Heart right ventricle (tissue), 16 donors: Measurements from ENCODE around the gene ZNF514. TPM values are rescaled to one million over a fixed set of nuclear protein-coding genes. Genes with fewer than 3 reads are reported as not detected.

Experiments
- ATAC-seq, 8 donors: fragments of 200-7000 bp; cut with Tn5 transposase; one replicate each; pipeline ENCODE4 v1.9.1; 2020; ENCODE audit warnings: mild to moderate bottlenecking in 8 of 8, moderate library complexity in 8 of 8, moderate number of reproducible peaks in 1 of 8
- DNase-seq, 2 donors: peaks; one replicate each; pipeline ENCODE4 v3.0.0-alpha.2; 2020
- H3K27ac ChIP-seq, 10 donors: fragments of 200-600 bp; sonication (generic) in 2 of 10; one replicate each; pipeline versions ENCODE4 v1.5.0 to v1.8.0; 2020 to 2022; ENCODE audit warnings: mild to moderate bottlenecking in 3 of 10
- H3K27me3 ChIP-seq, 7 donors: fragments of 200-600 bp; one replicate each; pipeline ENCODE4 v1.8.0; 2021 to 2022; ENCODE audit warnings: mild to moderate bottlenecking in 2 of 7
- H3K36me3 ChIP-seq, 9 donors: fragments of 200-600 bp; sonication (generic) in 1 of 9; one replicate each; pipeline versions ENCODE4 v1.5.0 to v1.8.0; 2020 to 2022; ENCODE audit warnings: mild to moderate bottlenecking in 2 of 9
- H3K4me1 ChIP-seq, 9 donors: fragments of 200-600 bp; sonication (generic) in 1 of 9; one replicate each; pipeline versions ENCODE4 v1.5.0 to v1.8.0; 2020 to 2022; ENCODE audit warnings: mild to moderate bottlenecking in 4 of 9
- H3K4me3 ChIP-seq, 10 donors: fragments of 200-600 bp; sonication (generic) in 2 of 10; one replicate each; pipeline versions ENCODE4 v1.5.0 to v1.8.0; 2020 to 2022; ENCODE audit warnings: mild to moderate bottlenecking in 7 of 10, moderate library complexity in 2 of 10
- H3K9me3 ChIP-seq, 11 donors: fragments of 200-600 bp in 10 of 11; sonication (generic) in 2 of 11; one replicate each; pipeline versions ENCODE4 v1.5.0 to v1.8.0; 2013 to 2022; ENCODE audit warnings: mild to moderate bottlenecking in 2 of 11, control low read depth in 1 of 11, moderate library complexity in 1 of 11
- CTCF ChIP-seq, 9 donors: fragments of 200-600 bp; sonication (generic) in 2 of 9; IDR thresholded peaks; one replicate each; pipeline versions ENCODE4 v1.5.0 to v1.8.0; 2021 to 2022; ENCODE audit warnings: antibody characterized with exemption in 9 of 9, mild to moderate bottlenecking in 5 of 9, moderate library complexity in 1 of 9
- WGBS, 2 donors: extraction: QIAGEN DNeasy Blood & Tissue Kit; methylation state at CpG; one replicate each; pipeline ENCODE4 v1.1.7; 2013; ENCODE audit warnings: inconsistent platforms in 1 of 2; 5-methylcytosine and 5-hydroxymethylcytosine counted together
- intact Hi-C, 10 donors: fragments of 100-400 bp; cut with DNase I; formaldehyde crosslinking; loops; one replicate each; pipeline versions ENCODE4 v1.11.1 to v1.14.2; 2022
- polyA plus RNA-seq, 2 donors: library from polyadenylated mRNA; stranded (reverse); fragments of 200-250 nt; gene quantifications; one replicate each; pipeline ENCODE4 v1.2.3, GENCODE V29; 2013
- total RNA-seq, 10 donors: library from RNA; stranded (reverse); fragmentation: NEBNext Ultra II Directional in 3 of 10; extraction: Animal tissue kit (Norgen Biotek cat#: 25700) in 3 of 10; gene quantifications; one replicate each; pipeline versions ENCODE4 v1.2.1 to v1.2.4, GENCODE V29; 2021 to 2023
- donor health status: Arrhythmogenic right ventricular cardiomyopathy.
- donor health status: ischemic (EF 13 %, LVEDD 7.1; RV severe dilation, severe dysfunction).
- donor health status: healthy with polysubstance abuse.
- donor health status: DM: no; HTN: yes; CAD: no.
- donor health status: DM: no; HTN: no; CAD: no.
- donor health status: ischemic (EF 25% LVEDD 6.9; RV normal size, moderate dysfunction).
- donor health status: ischemic (EF 25% LVEDD 5.7; RV mildly dilated, moderate dysfunction).
- donor health status: healthy.
- donor health status: DM: yes; HTN: yes; CAD: no.
- donor health status: Ischemic cardiomyopathy.
- donor health status: ischemic (EF 35%, LVEDD 5.7; RV mildly dilated, moderate dysfunction).
- donor health status: nonischemic (EF 11% LVEDD 7.7; RV severe dilation, severe dysfunction).
- donor health status: DM: yes; HTN: yes; CAD: no.
- donor health status: PGD.
- donor health status: ischemic (EF 29% LVEDD 5.4; RV normal size, mild dysfunction).
- donor health status: nonischemic (EF 23%, LVEDD 6.1; RV moderate dilation, normal function).

Gene ZNF514
- total and polyA plus RNA-seq, 12 donors = 4.9 to 17.2 (median 12.4) TPM

GRCh38 chr2:95165030-95165370 lies 5.4 kb upstream of the ZNF514 start:
- Histone ChIP-seq H3K27me3 (no peaks in the 10 kb centered on the region), H3K4me3 (peak overlapping the region; percentile 59 to 93 (median 76)), H3K4me1 (peaks cover 4 to 29% (median 22%) of the 10 kb centered on the region in 9 donors), H3K27ac (peak overlapping the region; percentile 57 to 97 (median 94)), H3K9me3 (no peaks in the 10 kb centered on the region), H3K36me3 (no peaks in the 10 kb centered on the region)
- DNase-seq = no peak
- ATAC-seq = peak in 5 of 8 donors; percentile 4 to 50 (median 32)
- intact Hi-C loops = loop anchor here in 2 of 10 donors (2.0 to 5.0 kb wide), 2 partner anchors 42 kb away; partner anchors contain the start of gene ZNF892 (in 2 of the 2)
- 1 to 2% methylated on average over 9 of the region's 9 CpGs for WGBS, 2 donors
- TF ChIP-seq CTCF (IDR thresholded peaks at IDR 0.05) = no peak

GRCh38 chr2:95158891-95159619 lies 593 bp downstream of the ZNF514 start:
- no peak for TF ChIP-seq CTCF (IDR thresholded peaks at IDR 0.05)
- Histone ChIP-seq H3K4me1 (peaks cover 0 to 25% (median 18%) of the 10 kb centered on the region in 9 donors), H3K27me3 (no peaks in the 10 kb centered on the region), H3K27ac (peak overlapping the region; percentile 8 to 91 (median 81)), H3K4me3 (peak overlapping the region; percentile 40 to 90 (median 73)), H3K9me3 (peaks cover 0 to 23% (median 0%) of the 10 kb centered on the region in 11 donors), H3K36me3 (peaks cover 0 to 32% (median 20%) of the 10 kb centered on the region in 9 donors)
- peak; percentile 53 to 73 (median 66) for ATAC-seq
- peak; percentile 29 to 51 for DNase-seq
- WGBS, 2 donors = 1 to 2% methylated on average over 33 to 58 of the region's 58 CpGs
- intact Hi-C loops = loop anchor here in 4 of 10 donors (5.0 kb wide), 1 partner anchor 37 kb away; the partner anchor contains the start of gene MRPS5 (in 4 of the 4)

- 56% methylated on average over 10 of the region's 10 CpGs for WGBS, 2 donors
- no peaks in the 10 kb centered on the region for H3K27me3 ChIP-seq
- TF ChIP-seq CTCF (IDR thresholded peaks at IDR 0.05) = no peak
- DNase-seq (no peak), ATAC-seq (peak in 1 of 8 donors; percentile 16)
- H3K9me3 ChIP-seq = peaks cover 0 to 29% (median 3%) of the 10 kb centered on the region in 11 donors
- intact Hi-C loops = loop anchor here in 4 of 10 donors (5.0 kb wide), 1 partner anchor 36 kb away; the partner anchor contains the start of gene MRPS5 (in 4 of the 4)
- H3K4me1 ChIP-seq = peaks cover 0 to 18% (median 12%) of the 10 kb centered on the region in 9 donors
- H3K4me3 ChIP-seq = peak overlapping the region; percentile 40 to 90 (median 73)
- peak overlapping the region in 5 of 10 donors; percentile 75 to 91 (median 82) for H3K27ac ChIP-seq
- H3K36me3 ChIP-seq = peaks cover 0 to 38% (median 20%) of the 10 kb centered on the region in 9 donors
Measured at GRCh38 chr2:95158441-95158840, 1.2 kb downstream of the ZNF514 start.

DNA sequence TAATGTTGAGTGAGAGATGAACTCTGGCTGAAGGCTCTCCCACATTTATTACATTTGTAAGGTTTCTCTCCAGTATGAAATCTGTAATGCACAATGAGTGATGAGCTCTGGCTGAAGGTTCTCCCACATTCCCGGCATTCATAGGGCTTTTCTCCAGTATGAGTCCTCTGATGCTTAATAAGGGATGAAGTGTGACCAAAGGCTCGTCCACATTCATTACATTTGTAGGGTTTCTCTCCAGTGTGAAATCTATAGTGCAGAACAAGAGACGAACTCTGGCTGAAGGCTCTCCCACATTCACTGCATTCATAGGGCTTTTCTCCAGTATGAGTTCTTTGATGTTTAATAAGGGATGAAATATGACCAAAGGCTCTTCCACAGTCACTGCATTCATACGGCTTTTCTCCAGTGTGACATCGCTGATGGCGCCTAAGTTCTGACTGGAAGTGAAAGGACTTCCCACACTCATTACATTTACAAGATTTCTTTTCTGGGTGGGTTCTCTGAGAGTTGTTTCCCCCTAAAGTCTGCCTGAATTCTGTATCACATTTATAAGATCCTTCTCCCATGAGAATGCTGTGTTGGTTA lies 10.2 kb downstream of the ZNF514 start:
- Histone ChIP-seq H3K27ac (no peak overlapping the region), H3K9me3 (peaks cover 0 to 100% (median 92%) of the 10 kb centered on the region in 11 donors), H3K36me3 (peaks cover 6 to 100% (median 65%) of the 10 kb centered on the region in 9 donors), H3K27me3 (no peaks in the 10 kb centered on the region), H3K4me3 (no peak overlapping the region), H3K4me1 (no peaks in the 10 kb centered on the region)
- WGBS, 2 donors = 98 to 99% methylated on average over 6 of the region's 6 CpGs
- intact Hi-C loops = no loop called here
- TF ChIP-seq CTCF (IDR thresholded peaks at IDR 0.05) = no peak
- no peak for ATAC-seq
- no peak for DNase-seq
